Measurements from ENCODE around the gene ABCC11. TPM values are rescaled to one million over a fixed set of nuclear protein-coding genes. Genes with fewer than 3 reads are reported as not detected.

ABCC11 gene
- total and polyA plus RNA-seq, 12 donors: 0.01 to 0.61 (median 0.24) TPM; not detected in 5

DNA sequence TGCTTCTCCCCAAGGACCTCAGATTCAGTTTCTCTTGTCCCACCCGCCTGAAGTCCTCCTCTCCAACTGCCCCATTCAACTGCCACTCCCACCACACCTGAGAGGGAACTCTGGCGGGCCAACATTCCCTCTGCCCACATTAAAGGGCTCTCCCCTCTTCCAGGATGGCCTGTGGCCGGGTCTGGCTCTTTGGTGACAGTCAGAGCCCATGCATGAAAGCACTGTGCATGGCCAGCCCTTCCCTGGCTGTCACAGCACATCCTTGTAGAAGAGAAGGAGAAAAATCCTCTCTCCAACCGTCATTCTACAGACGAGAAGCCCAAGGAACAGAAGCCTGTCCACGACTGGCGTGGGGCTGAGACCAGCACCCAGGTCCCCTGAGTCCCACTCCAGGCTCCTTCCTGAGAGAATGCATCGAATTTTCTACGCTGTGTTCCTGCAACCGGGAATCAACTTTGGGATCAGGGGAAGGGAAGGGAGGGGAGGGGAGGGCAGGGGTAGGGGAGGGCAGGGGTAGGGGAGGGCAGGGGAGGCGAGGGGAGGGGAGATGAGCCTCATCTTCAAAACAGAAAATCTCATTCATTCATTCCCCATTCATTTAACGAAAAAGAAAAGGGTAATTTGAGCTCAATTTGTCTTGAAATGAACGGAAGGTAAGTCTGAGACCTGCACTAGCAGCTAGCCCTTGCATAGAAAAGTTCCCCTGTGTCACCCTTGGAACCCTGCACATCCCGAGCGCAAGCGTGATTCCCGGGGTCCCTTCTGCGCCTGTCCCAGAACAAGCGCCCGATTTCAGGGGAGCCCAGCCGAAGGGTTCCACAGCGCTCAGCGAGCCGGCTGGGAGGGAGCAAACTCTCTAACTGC is 91.2 kb downstream of the ABCC11 start, which contains the start of gene ABCC12:
Gene ABCC12, minus strand, starts transcription at position 68 of the 864 bp plus-strand sequence. CDS start 9,569 bp downstream, outside the sequence.
- TF ChIP-seq, protein P1, sequence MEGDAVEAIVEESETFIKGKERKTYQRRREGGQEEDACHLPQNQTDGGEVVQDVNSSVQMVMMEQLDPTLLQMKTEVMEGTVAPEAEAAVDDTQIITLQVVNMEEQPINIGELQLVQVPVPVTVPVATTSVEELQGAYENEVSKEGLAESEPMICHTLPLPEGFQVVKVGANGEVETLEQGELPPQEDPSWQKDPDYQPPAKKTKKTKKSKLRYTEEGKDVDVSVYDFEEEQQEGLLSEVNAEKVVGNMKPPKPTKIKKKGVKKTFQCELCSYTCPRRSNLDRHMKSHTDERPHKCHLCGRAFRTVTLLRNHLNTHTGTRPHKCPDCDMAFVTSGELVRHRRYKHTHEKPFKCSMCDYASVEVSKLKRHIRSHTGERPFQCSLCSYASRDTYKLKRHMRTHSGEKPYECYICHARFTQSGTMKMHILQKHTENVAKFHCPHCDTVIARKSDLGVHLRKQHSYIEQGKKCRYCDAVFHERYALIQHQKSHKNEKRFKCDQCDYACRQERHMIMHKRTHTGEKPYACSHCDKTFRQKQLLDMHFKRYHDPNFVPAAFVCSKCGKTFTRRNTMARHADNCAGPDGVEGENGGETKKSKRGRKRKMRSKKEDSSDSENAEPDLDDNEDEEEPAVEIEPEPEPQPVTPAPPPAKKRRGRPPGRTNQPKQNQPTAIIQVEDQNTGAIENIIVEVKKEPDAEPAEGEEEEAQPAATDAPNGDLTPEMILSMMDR (IDR thresholded peaks at IDR 0.05): no peak
- Histone ChIP-seq H3K4me1 (peaks cover 4 to 25% (median 10%) of the 10 kb centered on the region in 9 donors), H3K4me3 (peak within 1 kb of the TSS in 5 of 10 donors; percentile 5 to 31 (median 21)), H3K27me3 (peaks cover 0 to 8% (median 0%) of the 10 kb centered on the region in 7 donors), H3K9me3 (no peaks in the 10 kb centered on the region), H3K36me3 (no peaks in the 10 kb centered on the region), H3K27ac (peak within 1 kb of the TSS in 7 of 10 donors; percentile 51 to 70 (median 59))
- 44 to 47% methylated on average over 24 of the region's 24 CpGs for WGBS, 2 donors
- DNase-seq: no peak
- intact Hi-C loops (cut with DNase I): loop anchor here in 8 of 10 donors (2.0 to 10.0 kb wide), 5 partner anchors 101 to 1119 kb away; partner anchors contain the start of gene NETO2 (in 7 of the 8)
- ATAC-seq: peak in 5 of 8 donors; percentile 4 to 23 (median 9)

DNA sequence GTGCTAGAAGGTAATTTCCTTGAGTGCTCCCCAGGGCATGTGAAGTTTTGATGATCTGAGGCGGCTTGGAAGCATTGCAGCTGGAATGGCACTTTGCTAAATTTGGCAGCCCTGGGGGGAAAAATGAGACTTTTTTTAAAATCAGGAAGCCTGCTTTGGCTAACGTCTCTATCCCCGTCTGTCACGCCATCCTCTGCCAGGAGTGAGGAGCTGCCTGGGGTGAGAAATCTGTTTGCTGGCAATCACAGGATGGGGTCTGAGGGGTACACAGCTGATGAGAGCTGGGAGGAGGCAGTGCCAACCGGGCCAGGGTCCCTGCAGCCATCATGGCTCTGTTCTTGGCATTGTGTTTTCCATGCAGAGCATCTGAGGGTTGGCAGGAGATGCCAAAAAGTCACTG is 93.6 kb downstream of the ABCC11 start:
- Histone ChIP-seq H3K27me3 (peaks cover 0 to 8% (median 0%) of the 10 kb centered on the region in 7 donors), H3K4me1 (peaks cover 4 to 25% (median 10%) of the 10 kb centered on the region in 9 donors), H3K9me3 (peaks cover 0 to 16% (median 0%) of the 10 kb centered on the region in 11 donors), H3K27ac (no peak overlapping the region), H3K36me3 (no peaks in the 10 kb centered on the region), H3K4me3 (no peak overlapping the region)
- intact Hi-C loops (cut with DNase I): loop anchor here in 2 of 10 donors (5.0 to 10.0 kb wide), 2 partner anchors 96 to 99 kb away; no protein-coding TSS in a partner anchor
- DNase-seq (no peak), ATAC-seq (no peak)
- TF ChIP-seq, protein P1 (IDR thresholded peaks at IDR 0.05): no peak
- 52 to 60% methylated on average over 5 of the region's 5 CpGs for WGBS, 2 donors

DNA sequence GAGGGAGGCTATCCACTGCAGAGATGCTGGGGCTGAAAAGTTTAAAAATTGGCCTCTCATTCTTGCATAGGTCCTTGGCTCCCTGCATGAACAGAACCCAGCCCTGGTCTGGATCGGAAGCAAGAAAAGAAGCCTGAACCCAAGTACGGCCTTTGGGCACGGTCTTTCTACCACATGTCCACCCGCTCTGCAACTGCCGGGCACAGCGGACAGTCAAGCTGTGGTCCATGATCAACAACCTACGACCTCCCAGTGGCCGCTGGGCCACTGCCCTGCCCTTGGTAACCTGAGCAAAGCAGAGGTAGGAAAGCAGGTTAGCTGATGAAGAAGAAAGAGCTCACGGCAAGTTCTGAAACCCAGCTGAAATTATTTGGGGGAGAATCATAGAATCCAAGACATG is 95.1 kb downstream of the ABCC11 start:
- DNase-seq (no peak), ATAC-seq (no peak)
- Histone ChIP-seq H3K4me1 (peaks cover 4 to 25% (median 10%) of the 10 kb centered on the region in 9 donors), H3K9me3 (peaks cover 0 to 25% (median 3%) of the 10 kb centered on the region in 11 donors), H3K4me3 (no peak overlapping the region), H3K27ac (no peak overlapping the region), H3K36me3 (no peaks in the 10 kb centered on the region), H3K27me3 (peaks cover 0 to 8% (median 0%) of the 10 kb centered on the region in 7 donors)
- TF ChIP-seq, protein P1 (IDR thresholded peaks at IDR 0.05): no peak
- intact Hi-C loops (cut with DNase I): loop anchor here in 2 of 10 donors (5.0 to 10.0 kb wide), 2 partner anchors 95 to 97 kb away; no protein-coding TSS in a partner anchor
- WGBS, 2 donors: 97% methylated on average over 9 of the region's 9 CpGs

DNA sequence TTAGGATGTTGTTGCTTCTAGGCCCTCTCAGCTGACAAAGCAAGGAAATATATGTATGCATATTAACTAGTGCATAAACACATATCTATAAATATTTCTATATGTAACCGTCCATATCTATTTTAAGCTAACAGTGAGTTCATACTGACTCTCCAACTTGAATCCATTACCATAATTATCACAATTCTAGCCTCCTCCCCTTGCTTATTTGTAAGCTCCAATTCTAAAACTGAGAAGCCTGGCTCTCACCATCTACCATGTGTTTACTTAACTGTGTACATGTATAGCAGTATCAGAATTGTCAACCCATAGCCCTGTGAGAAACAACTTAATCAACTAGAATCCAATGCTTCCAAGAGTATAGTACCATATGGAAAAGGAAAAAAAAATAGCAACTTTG is 96.6 kb downstream of the ABCC11 start:
- WGBS, 2 donors: 31 to 58% methylated on average over 1 of the region's 1 CpG
- peaks cover 0 to 3% (median 0%) of the 10 kb centered on the region in 7 donors for H3K27me3 ChIP-seq
- no peak overlapping the region for H3K27ac ChIP-seq
- peaks cover 0 to 25% (median 3%) of the 10 kb centered on the region in 11 donors for H3K9me3 ChIP-seq
- no peak overlapping the region for H3K4me3 ChIP-seq
- ATAC-seq (no peak), DNase-seq (no peak)
- TF ChIP-seq, protein P1 (IDR thresholded peaks at IDR 0.05): no peak
- H3K36me3 ChIP-seq: no peaks in the 10 kb centered on the region
- peaks cover 0 to 15% (median 3%) of the 10 kb centered on the region in 9 donors for H3K4me1 ChIP-seq
- intact Hi-C loops (cut with DNase I): loop anchor here in 2 of 10 donors (5.0 to 10.0 kb wide), 2 partner anchors 93 to 96 kb away; no protein-coding TSS in a partner anchor
